OCI-LY7 (cell line): ENCODE measurements around the gene PNMA8C.
"Not testable (repeated sequence)": the region's sequence is repeated elsewhere in the genome, so short reads cannot be mapped to it uniquely, and the experiment has no call there.

ENCODE experiments used
- EZH2phosphoT487 ChIP-seq: fragments of 200-600 bp; sonication (generic); IDR thresholded peaks from 2 replicates; pipeline ENCODE4 v1.6.1; 2018; ENCODE audit warnings: low read depth, borderline replicate concordance, mild to moderate bottlenecking, mixed run types, antibody characterized with exemption, low read length, moderate library complexity, mixed read lengths
- TF ChIP-seq, protein P1 (sequence below): fragments of 200-600 bp; sonication (generic); conservative IDR thresholded peaks from 2 replicates; pipeline ENCODE4 v1.5.1; 2014; ENCODE audit warnings: mild to moderate bottlenecking, antibody characterized with exemption, low read length, moderate library complexity, mixed read lengths

DNA sequence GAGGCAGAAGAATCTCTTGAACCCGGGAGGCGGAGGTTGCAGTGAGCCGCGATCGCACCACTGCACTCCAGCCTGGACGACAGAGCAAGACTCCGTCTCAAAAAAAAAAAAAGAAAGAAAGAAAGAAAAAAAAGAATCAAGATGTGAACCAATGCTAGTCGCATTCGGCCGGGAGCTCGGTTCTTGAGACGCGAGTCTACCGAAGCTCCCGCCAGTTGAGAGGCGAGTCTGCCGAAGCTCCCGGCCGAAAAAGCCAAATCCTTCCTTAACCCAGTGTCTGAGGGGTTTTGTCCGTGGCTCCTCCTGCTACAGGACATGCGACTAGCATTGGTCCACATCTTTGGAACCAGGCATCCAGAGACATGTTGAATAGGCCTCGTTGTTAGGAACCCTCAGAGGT lies 13.8 kb downstream of the PNMA8C start:
- TF ChIP-seq, protein P1, sequence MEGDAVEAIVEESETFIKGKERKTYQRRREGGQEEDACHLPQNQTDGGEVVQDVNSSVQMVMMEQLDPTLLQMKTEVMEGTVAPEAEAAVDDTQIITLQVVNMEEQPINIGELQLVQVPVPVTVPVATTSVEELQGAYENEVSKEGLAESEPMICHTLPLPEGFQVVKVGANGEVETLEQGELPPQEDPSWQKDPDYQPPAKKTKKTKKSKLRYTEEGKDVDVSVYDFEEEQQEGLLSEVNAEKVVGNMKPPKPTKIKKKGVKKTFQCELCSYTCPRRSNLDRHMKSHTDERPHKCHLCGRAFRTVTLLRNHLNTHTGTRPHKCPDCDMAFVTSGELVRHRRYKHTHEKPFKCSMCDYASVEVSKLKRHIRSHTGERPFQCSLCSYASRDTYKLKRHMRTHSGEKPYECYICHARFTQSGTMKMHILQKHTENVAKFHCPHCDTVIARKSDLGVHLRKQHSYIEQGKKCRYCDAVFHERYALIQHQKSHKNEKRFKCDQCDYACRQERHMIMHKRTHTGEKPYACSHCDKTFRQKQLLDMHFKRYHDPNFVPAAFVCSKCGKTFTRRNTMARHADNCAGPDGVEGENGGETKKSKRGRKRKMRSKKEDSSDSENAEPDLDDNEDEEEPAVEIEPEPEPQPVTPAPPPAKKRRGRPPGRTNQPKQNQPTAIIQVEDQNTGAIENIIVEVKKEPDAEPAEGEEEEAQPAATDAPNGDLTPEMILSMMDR = not testable (repeated sequence)
- TF ChIP-seq EZH2phosphoT487 = not testable (repeated sequence)
